Inferior parietal cortex (tissue), 1 donor: ENCODE measurements around the gene RXFP2.

ENCODE experiments used
- DNase-seq: peaks from one replicate; pipeline ENCODE4 v3.0.0-alpha.2; 2016; ENCODE audit errors: extremely low spot score

Gene RXFP2

GRCh38 chr13:31767175-31767900 is 28.0 kb downstream of the RXFP2 start:
- DNase-seq: no peak

GRCh38 chr13:31768351-31768750 is 29.0 kb downstream of the RXFP2 start:
- no peak for DNase-seq

- no peak for DNase-seq
These were observed 30.2 kb downstream of the RXFP2 start for GRCh38 chr13:31769575-31769974.

- no peak for DNase-seq
These were observed 32.9 kb downstream of the RXFP2 start for GRCh38 chr13:31772231-31772630.

- no peak for DNase-seq
These were observed 34.2 kb downstream of the RXFP2 start for GRCh38 chr13:31773538-31773937.

GRCh38 chr13:31774186-31774750 is 34.9 kb downstream of the RXFP2 start:
- no peak for DNase-seq

GRCh38 chr13:31775148-31775547 is 35.8 kb downstream of the RXFP2 start:
- DNase-seq: no peak

GRCh38 chr13:31775686-31776085 is 36.4 kb downstream of the RXFP2 start:
- DNase-seq: no peak

GRCh38 chr13:31781064-31781463 is 41.7 kb downstream of the RXFP2 start:
- DNase-seq: no peak

GRCh38 chr13:31786011-31786410 is 46.7 kb downstream of the RXFP2 start:
- DNase-seq: no peak

GRCh38 chr13:31790992-31791391 is 51.7 kb downstream of the RXFP2 start:
- no peak for DNase-seq

GRCh38 chr13:31793246-31793645 is 53.9 kb downstream of the RXFP2 start:
- DNase-seq: no peak

- DNase-seq: no peak
These were observed 55.1 kb downstream of the RXFP2 start for GRCh38 chr13:31794452-31794851.

- DNase-seq: peak; percentile 58
These were observed 57.9 kb downstream of the RXFP2 start for GRCh38 chr13:31797154-31797775.

- no peak for DNase-seq
These were observed 58.9 kb downstream of the RXFP2 start for GRCh38 chr13:31798189-31798588.

- DNase-seq: no peak
These were observed 61.8 kb downstream of the RXFP2 start for GRCh38 chr13:31801088-31801487.

GRCh38 chr13:31803311-31803710 is 64.0 kb downstream of the RXFP2 start:
- no peak for DNase-seq

GRCh38 chr13:31805841-31806240 is 66.5 kb downstream of the RXFP2 start:
- no peak for DNase-seq

GRCh38 chr13:31807090-31807541 is 67.8 kb downstream of the RXFP2 start:
- DNase-seq: no peak

GRCh38 chr13:31814536-31814935 is 75.2 kb downstream of the RXFP2 start:
- DNase-seq: no peak

GRCh38 chr13:31815361-31816144 is 76.2 kb downstream of the RXFP2 start:
- DNase-seq: no peak

GRCh38 chr13:31818236-31818635 is 78.9 kb downstream of the RXFP2 start:
- DNase-seq: no peak
